Astrocyte of the cerebellum (primary cell): Measurements from ENCODE around the gene ERBB4.

Experiments used
- DNase-seq: peaks from one replicate; pipeline ENCODE4 v3.0.0-alpha.2; 2011; ENCODE audit warnings: low read depth
- H3K4me3 ChIP-seq: 2 replicates; pipeline ENCODE4 v1.5.1; 2011; ENCODE audit warnings: mild to moderate bottlenecking, low read depth, low read length, moderate library complexity
- in situ Hi-C: cut with HindIII; loops from 2 replicates; pipeline ENCODE4 v1.10.0; 2017; ENCODE audit warnings: low sequenced_read_pairs
- TF ChIP-seq, protein P1 (sequence below): IDR thresholded peaks from 2 replicates; pipeline ENCODE4 v1.5.1; 2012; ENCODE audit warnings: low read length, low read depth, moderate library complexity, mild to moderate bottlenecking; ENCODE audit errors: missing control alignments

The ERBB4 gene

DNA sequence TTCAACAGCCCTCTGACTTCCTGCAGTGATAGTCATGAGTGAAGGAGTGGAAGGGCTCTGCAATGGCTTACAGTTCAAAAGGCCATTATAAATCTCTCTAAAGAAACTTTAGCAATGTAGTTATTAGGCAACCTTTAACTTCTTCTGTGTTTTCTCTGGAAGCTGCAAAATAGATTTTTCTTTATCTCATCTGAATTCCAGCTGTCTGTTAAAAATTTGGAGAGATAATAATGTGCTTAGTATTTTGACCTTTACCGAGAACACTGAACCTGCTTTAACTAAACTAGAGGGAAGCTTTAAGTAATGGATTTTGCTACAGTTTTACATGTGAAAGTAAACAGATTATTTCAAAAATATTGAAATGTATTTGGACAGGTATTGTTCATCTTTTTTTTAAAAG is 847.9 kb downstream of the ERBB4 start:
- TF ChIP-seq, protein P1, sequence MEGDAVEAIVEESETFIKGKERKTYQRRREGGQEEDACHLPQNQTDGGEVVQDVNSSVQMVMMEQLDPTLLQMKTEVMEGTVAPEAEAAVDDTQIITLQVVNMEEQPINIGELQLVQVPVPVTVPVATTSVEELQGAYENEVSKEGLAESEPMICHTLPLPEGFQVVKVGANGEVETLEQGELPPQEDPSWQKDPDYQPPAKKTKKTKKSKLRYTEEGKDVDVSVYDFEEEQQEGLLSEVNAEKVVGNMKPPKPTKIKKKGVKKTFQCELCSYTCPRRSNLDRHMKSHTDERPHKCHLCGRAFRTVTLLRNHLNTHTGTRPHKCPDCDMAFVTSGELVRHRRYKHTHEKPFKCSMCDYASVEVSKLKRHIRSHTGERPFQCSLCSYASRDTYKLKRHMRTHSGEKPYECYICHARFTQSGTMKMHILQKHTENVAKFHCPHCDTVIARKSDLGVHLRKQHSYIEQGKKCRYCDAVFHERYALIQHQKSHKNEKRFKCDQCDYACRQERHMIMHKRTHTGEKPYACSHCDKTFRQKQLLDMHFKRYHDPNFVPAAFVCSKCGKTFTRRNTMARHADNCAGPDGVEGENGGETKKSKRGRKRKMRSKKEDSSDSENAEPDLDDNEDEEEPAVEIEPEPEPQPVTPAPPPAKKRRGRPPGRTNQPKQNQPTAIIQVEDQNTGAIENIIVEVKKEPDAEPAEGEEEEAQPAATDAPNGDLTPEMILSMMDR, result no peak
- in situ Hi-C loops, result no loop called here
- no peak overlapping the region for H3K4me3 ChIP-seq
- no peak for DNase-seq

DNA sequence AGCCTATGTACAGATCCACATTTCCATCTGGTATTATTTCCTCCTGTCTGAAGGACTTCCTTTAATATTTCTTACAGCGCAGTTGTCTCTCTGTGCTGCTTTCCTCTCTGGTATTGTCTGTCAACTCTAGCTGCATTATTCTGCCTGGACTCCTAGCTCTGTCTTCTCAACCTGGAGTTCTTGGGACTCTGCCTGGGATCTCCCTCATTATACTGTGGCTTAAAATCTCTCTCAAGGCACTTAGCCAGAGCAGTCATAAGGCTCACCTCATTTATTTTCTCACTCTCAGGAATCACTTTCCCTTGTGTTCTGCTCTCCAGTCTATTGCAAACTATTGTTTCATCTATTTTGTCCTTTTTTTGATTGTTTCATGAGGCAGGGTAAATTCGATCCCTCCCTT is 850.4 kb downstream of the ERBB4 start:
- H3K4me3 ChIP-seq, result no peak overlapping the region
- in situ Hi-C loops, result no loop called here
- TF ChIP-seq, protein P1, result no peak
- no peak for DNase-seq

DNA sequence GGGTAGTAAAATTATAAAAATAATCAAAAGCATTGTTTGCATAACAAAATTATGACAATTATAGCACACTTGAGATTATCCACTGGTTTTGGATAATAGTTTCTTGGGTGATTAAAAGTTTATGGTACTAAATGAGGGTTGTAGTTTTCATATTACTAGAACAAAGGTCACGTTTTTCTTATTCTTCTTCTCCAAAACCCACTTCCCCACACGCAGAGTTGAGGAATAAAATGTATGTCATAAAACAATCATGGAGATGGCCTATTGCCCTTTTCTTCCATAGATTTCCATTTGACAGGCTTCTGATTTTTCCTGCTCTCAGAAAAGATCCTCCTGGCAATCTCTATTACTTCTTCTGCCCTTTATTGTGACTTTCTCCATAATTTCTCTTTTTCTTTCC is 863.9 kb downstream of the ERBB4 start:
- no peak for DNase-seq
- TF ChIP-seq, protein P1, result no peak
- no peak overlapping the region for H3K4me3 ChIP-seq
- in situ Hi-C loops, result no loop called here

DNA sequence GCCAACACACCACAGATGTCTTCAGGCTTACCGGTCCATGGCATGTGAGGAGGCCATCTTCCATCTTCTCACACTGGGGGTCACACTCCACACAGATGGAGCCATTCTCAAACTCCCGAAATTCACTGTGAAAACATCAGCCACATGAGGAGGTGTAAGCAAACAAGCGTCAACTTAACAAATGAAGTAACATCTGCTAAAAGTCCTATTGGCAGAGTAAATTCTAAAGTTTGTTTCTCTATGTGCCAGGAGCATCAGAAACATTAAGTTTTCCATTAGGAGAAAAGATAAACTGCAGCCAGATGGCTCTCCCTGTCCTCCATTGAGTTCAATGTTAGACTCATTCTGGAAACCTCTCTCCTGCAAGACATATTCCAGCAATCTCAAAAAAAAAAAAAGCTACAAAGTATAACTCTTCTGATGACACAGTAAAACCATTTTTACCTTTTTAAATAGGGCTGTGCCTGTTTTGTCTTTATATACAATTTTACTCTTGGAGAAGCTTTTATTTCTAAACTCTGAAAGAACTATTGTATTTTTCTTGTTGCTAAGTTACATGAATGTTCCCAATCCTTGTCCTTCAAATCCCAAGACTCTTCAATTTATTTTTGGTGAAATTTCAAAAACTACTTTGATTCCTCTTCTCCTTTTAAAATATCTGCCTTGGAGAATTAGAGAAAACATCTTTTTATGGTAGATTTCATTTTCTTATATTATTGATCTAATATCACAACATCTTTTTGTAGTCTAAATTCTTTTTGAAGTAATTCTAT is 865.3 kb downstream of the ERBB4 start:
- in situ Hi-C loops, result no loop called here
- DNase-seq, result no peak
- no peak overlapping the region for H3K4me3 ChIP-seq
- TF ChIP-seq, protein P1, result no peak

DNA sequence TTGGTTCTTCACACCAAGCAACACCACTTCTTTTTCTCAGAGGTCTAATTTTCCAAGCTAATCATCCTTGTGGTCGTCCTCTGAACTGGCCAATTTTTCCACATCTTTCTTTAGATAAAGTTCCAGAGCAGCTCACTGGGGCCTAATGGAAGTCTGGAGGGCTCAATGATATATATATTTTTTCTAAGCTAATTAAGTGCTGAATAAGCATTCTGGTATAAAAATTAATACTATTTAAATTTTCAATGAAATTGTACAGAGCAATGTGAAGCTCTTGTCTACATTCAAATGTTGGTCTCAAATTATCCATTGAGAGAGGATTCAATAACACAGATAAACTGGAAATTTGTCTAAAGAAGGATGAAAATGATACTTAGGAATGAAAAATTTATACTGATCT is 866.6 kb downstream of the ERBB4 start:
- TF ChIP-seq, protein P1, result no peak
- no peak for DNase-seq
- H3K4me3 ChIP-seq, result no peak overlapping the region
- in situ Hi-C loops, result no loop called here

DNA sequence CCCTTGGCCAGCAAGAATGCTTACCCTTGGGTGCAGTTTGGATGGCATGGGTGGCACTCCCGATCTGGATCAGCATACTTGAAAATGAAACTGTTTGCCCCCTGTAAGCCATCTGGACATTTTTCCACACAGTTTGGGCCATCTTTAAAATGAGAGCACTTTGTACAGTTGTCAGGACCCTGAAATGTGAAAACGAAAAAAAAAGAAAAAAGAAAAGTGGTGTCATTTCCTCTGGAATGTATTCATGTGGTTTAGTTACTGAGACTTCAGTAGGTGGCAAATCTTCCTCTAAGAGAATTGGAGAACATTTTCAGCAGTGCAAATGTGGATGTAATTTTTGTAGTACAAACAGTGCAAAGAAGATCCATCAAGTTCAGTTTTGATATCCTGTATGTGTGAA is 873.3 kb downstream of the ERBB4 start:
- in situ Hi-C loops, result no loop called here
- DNase-seq, result no peak
- TF ChIP-seq, protein P1, result no peak
- H3K4me3 ChIP-seq, result no peak overlapping the region
